ENCODE results near the gene HDAC1.
"Not testable (repeated sequence)": the region's sequence is repeated elsewhere in the genome, so short reads cannot be mapped to it uniquely, and the experiment has no call there.

HDAC1 gene
- total RNA-seq: 39.5 to 70.0 (median 53.0) reads per million in 17 experiments

GRCh38 chr1:32291708-32292538 is at the start of gene HDAC1:
Gene HDAC1, plus strand, starts transcription at chr1:32292083. Its CDS starts 87 bp downstream, at chr1:32292170.
- peak; percentile 97 to 99 (median 98) for DNase-seq

GRCh38 chr1:32242341-32242851 is 49.5 kb upstream of the HDAC1 start:
- peak; percentile 26 to 68 (median 63) for DNase-seq

- DNase-seq: no peak
Measured at GRCh38 chr1:32246888-32247273, 45.0 kb upstream of the HDAC1 start, which contains the start of gene FAM167B. Gene FAM167B, plus strand, starts transcription at chr1:32247222. Its CDS starts 200 bp downstream, at chr1:32247422.

- DNase-seq: no peak
Measured at GRCh38 chr1:32247452-32247851, 44.4 kb upstream of the HDAC1 start.

GRCh38 chr1:32247983-32248889 is 43.6 kb upstream of the HDAC1 start:
- peak; percentile 81 to 94 (median 87) for DNase-seq

- no peak for DNase-seq
Measured at GRCh38 chr1:32249831-32250525, 41.9 kb upstream of the HDAC1 start.

GRCh38 chr1:32250893-32251716 is 40.8 kb upstream of the HDAC1 start, which contains the start of gene LCK:
Gene LCK, plus strand, starts transcription at chr1:32251265. Its CDS starts 23,065 bp downstream, at chr1:32274330.
- no peak for DNase-seq

GRCh38 chr1:32255072-32256071 is 36.5 kb upstream of the HDAC1 start:
- DNase-seq: no peak

- no peak for DNase-seq
Measured at GRCh38 chr1:32256473-32257226, 35.2 kb upstream of the HDAC1 start.

GRCh38 chr1:32257227-32257508 is 34.7 kb upstream of the HDAC1 start:
- no peak for DNase-seq

GRCh38 chr1:32263236-32263593 is 28.7 kb upstream of the HDAC1 start:
- not testable (repeated sequence) for DNase-seq

GRCh38 chr1:32263744-32264143 is 28.1 kb upstream of the HDAC1 start:
- no peak for DNase-seq

- no peak for DNase-seq
Measured at GRCh38 chr1:32265846-32266245, 26.0 kb upstream of the HDAC1 start.

- no peak for DNase-seq
Measured at GRCh38 chr1:32266921-32267591, 24.8 kb upstream of the HDAC1 start.

GRCh38 chr1:32269744-32270143 is 22.1 kb upstream of the HDAC1 start:
- DNase-seq: no peak

- no peak for DNase-seq
Measured at GRCh38 chr1:32272557-32273390, 19.1 kb upstream of the HDAC1 start.

- DNase-seq: no peak
Measured at GRCh38 chr1:32273391-32274208, 18.3 kb upstream of the HDAC1 start.
